ENCODE measurements around the gene TRIML1. TPM values are rescaled to one million over a fixed set of nuclear protein-coding genes. Genes with fewer than 3 reads are reported as not detected.

The TRIML1 gene
- total and polyA plus RNA-seq, 10 of the 15 experiments (the other 5 are each of a cell fraction or from before 2014, with no cell fraction given): not detected

GRCh38 chr4:188127214-188127874, 11.9 kb upstream of the TRIML1 start:
- intact Hi-C loops (cut with micrococcal nuclease; ENCODE audit: unreplicated experiment) (no loop called here), in situ Hi-C loops (cut with MboI) (no loop called here)
- no peak for DNase-seq (ENCODE audit: low read depth, low spot score)
- Histone ChIP-seq H4K20me1 (ENCODE audit: control insufficient read depth, insufficient read depth) (no peaks in the 10 kb centered on the region), H3K27me3 (replicated peaks in 1 of 2; ENCODE audit: control insufficient read depth in 2 of 2, insufficient read depth in 2 of 2, low read length in 1 of 2) (no peaks in the 10 kb centered on the region), H3K4me1 (ENCODE audit: control insufficient read depth, insufficient read depth, low read length) (no peaks in the 10 kb centered on the region), H3K36me3 (ENCODE audit: control insufficient read depth in 2 of 2, insufficient read depth in 2 of 2, low read length in 1 of 2) (no peaks in the 10 kb centered on the region), H3K9ac (ENCODE audit: control insufficient read depth, insufficient read depth, low read length) (no peak overlapping the region), H3K9me3 (replicated peaks; ENCODE audit: control insufficient read depth, insufficient read depth, low read length) (no peaks in the 10 kb centered on the region), H3K27ac (ENCODE audit: control insufficient read depth, insufficient read depth) (no peak overlapping the region), H2AFZ (ENCODE audit: control insufficient read depth, low read depth, low read length) (no peak overlapping the region), H3K4me2 (ENCODE audit: control insufficient read depth, insufficient read depth) (no peak overlapping the region), H3K79me2 (ENCODE audit: control insufficient read depth, insufficient read depth, low read length) (no peaks in the 10 kb centered on the region), H3K4me3 (no peak overlapping the region)
- no peak for ATAC-seq
- ChIA-PET SMC1A (ENCODE audit: uncharacterized antibody, unreplicated experiment) (no interaction called here), RAD21 (ENCODE audit: unreplicated experiment) (no interaction called here), CTCF (no interaction called here), POLR2A (no interaction called here)
- no TSS peak for BruUV-seq (replicated peaks)
- no peak for TF ChIP-seq SRF (IDR thresholded peaks at IDR 0.05; ENCODE audit: low read depth in 2 of 2, low read length in 2 of 2)
- no peak for TF ChIP-seq RB1 (IDR thresholded peaks at IDR 0.05; ENCODE audit: borderline replicate concordance)
- no peak for TF ChIP-seq MEF2B (IDR thresholded peaks at IDR 0.05; ENCODE audit: partially characterized antibody, poor library complexity, severe bottlenecking)
- TF ChIP-seq, protein P1, sequence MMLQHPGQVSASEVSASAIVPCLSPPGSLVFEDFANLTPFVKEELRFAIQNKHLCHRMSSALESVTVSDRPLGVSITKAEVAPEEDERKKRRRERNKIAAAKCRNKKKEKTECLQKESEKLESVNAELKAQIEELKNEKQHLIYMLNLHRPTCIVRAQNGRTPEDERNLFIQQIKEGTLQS (IDR thresholded peaks at IDR 0.05; ENCODE audit: borderline replicate concordance, extremely low read depth, low read depth, low read length): no peak
- 24% methylated on average over 5 of the region's 5 CpGs for WGBS (ENCODE audit: insufficient coverage, insufficient replicate concordance, low lambda C conversion rate, missing lambda C conversion rate)
- FAIRE-seq: no peak

DNA sequence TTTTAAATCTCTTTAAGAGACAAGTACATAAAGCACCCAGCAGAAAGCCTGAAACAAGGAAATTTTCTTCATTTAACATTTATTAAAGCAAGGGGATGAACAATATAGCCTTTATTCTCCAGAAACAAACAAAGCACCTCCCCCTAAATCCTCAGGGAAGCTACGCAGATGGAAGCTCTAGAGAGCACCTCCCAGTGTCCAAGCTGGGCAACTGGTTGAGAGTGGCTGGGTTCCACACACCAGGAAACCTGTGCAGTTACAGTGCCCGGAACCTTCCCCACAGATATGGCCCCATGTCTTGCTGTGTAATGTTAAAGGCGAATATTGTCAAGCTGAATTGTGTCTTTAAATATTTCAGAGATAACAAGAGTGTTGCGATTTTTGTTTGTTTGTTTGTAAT, 8.9 kb upstream of the TRIML1 start:
- no TSS peak for BruUV-seq (replicated peaks)
- 36% methylated on average over 4 of the region's 4 CpGs for WGBS (ENCODE audit: insufficient coverage, insufficient replicate concordance, low lambda C conversion rate, missing lambda C conversion rate)
- H3K4me2 ChIP-seq (ENCODE audit: control insufficient read depth, insufficient read depth): no peak overlapping the region
- no peaks in the 10 kb centered on the region for H3K36me3 ChIP-seq (ENCODE audit: control insufficient read depth in 2 of 2, insufficient read depth in 2 of 2, low read length in 1 of 2)
- H4K20me1 ChIP-seq (ENCODE audit: control insufficient read depth, insufficient read depth): no peaks in the 10 kb centered on the region
- TF ChIP-seq RCOR1 (conservative IDR thresholded peaks at IDR 0.05; ENCODE audit: low read depth, low read length): no peak
- TF ChIP-seq SREBF2 (IDR thresholded peaks at IDR 0.05; ENCODE audit: low read length): no peak
- TF ChIP-seq EGR1 (IDR thresholded peaks at IDR 0.05; ENCODE audit: borderline replicate concordance in 1 of 2, low read depth in 2 of 2, low read length in 2 of 2): no peak
- TF ChIP-seq FOXM1 (IDR thresholded peaks at IDR 0.05; ENCODE audit: low read depth, low read length): no peak
- TF ChIP-seq BCL3 (IDR thresholded peaks at IDR 0.05; ENCODE audit: borderline replicate concordance, insufficient read depth, low read depth, low read length, poor library complexity, severe bottlenecking): no peak
- no peaks in the 10 kb centered on the region for H3K27me3 ChIP-seq (replicated peaks in 1 of 2; ENCODE audit: control insufficient read depth in 2 of 2, insufficient read depth in 2 of 2, low read length in 1 of 2)
- FAIRE-seq (no peak), ATAC-seq (no peak), DNase-seq (ENCODE audit: low read depth, low spot score) (no peak)
- H3K9ac ChIP-seq (ENCODE audit: control insufficient read depth, insufficient read depth, low read length): no peak overlapping the region
- no peaks in the 10 kb centered on the region for H3K9me3 ChIP-seq (replicated peaks; ENCODE audit: control insufficient read depth, insufficient read depth, low read length)
- SMC1A ChIA-PET (ENCODE audit: uncharacterized antibody, unreplicated experiment): no interaction called here
- in situ Hi-C loops (cut with MboI): no loop called here
- H2AFZ ChIP-seq (ENCODE audit: control insufficient read depth, low read depth, low read length): no peak overlapping the region
- intact Hi-C loops (cut with micrococcal nuclease; ENCODE audit: unreplicated experiment): no loop called here
- H3K27ac ChIP-seq (ENCODE audit: control insufficient read depth, insufficient read depth): no peak overlapping the region
- POLR2A ChIA-PET: no interaction called here
- H3K4me3 ChIP-seq: no peak overlapping the region
- RAD21 ChIA-PET (ENCODE audit: unreplicated experiment): no interaction called here
- no peaks in the 10 kb centered on the region for H3K79me2 ChIP-seq (ENCODE audit: control insufficient read depth, insufficient read depth, low read length)
- CTCF ChIA-PET: no interaction called here
- H3K4me1 ChIP-seq (ENCODE audit: control insufficient read depth, insufficient read depth, low read length): no peaks in the 10 kb centered on the region

Measured in GM12878 (cell line).